ENCODE measurements around the gene PNPLA2. TPM values are rescaled to one million over a fixed set of nuclear protein-coding genes. Genes with fewer than 3 reads are reported as not detected.

The PNPLA2 gene
- total RNA-seq, 4 donors from 2014 or later = 204 to 1,337 (median 369) TPM

GRCh38 chr11:833114-833791 lies 14.5 kb downstream of the PNPLA2 start:
- no peak for TF ChIP-seq CTCF (IDR thresholded peaks at IDR 0.05; ENCODE audit: low read depth)

- no peak for TF ChIP-seq CTCF (IDR thresholded peaks at IDR 0.05; ENCODE audit: low read depth)
These were observed 15.2 kb downstream of the PNPLA2 start for GRCh38 chr11:833849-834311.

- no peak for TF ChIP-seq CTCF (IDR thresholded peaks at IDR 0.05; ENCODE audit: low read depth)
These were observed 15.9 kb downstream of the PNPLA2 start for GRCh38 chr11:834371-835316.

GRCh38 chr11:836274-836673 lies 17.6 kb downstream of the PNPLA2 start:
- TF ChIP-seq CTCF (IDR thresholded peaks at IDR 0.05; ENCODE audit: low read depth) = no peak

- no peak for TF ChIP-seq CTCF (IDR thresholded peaks at IDR 0.05; ENCODE audit: low read depth)
These were observed 18.0 kb downstream of the PNPLA2 start for GRCh38 chr11:836700-837099.

- no peak for TF ChIP-seq CTCF (IDR thresholded peaks at IDR 0.05; ENCODE audit: low read depth)
These were observed 18.7 kb downstream of the PNPLA2 start for GRCh38 chr11:837189-837989.

All from subcutaneous adipose tissue (tissue), 4 donors.